DND-41 (cell line): ENCODE results near the gene ALG12.

Source experiments
- CTCF ChIP-seq: IDR thresholded peaks from 2 replicates; pipeline ENCODE4 v1.5.1; 2012; ENCODE audit warnings: borderline replicate concordance, low read length, moderate library complexity, mild to moderate bottlenecking; ENCODE audit not compliant: poor library complexity, severe bottlenecking; ENCODE audit errors: extremely low read depth
- EZH2 ChIP-seq: IDR thresholded peaks from 3 replicates; pipeline ENCODE4 v1.6.1; 2012; ENCODE audit warnings: borderline replicate concordance, low read depth, mild to moderate bottlenecking, moderate library complexity, low read length, inconsistent platforms; ENCODE audit not compliant: severe bottlenecking

GRCh38 chr22:49934160-49934890, 16.1 kb upstream of the ALG12 start:
- no peak for TF ChIP-seq CTCF
- TF ChIP-seq EZH2 = no peak
